Parathyroid adenoma (tissue), 2 donors: Measurements from ENCODE around the gene TNFRSF14.

Experiments
- H2AFZ ChIP-seq: fragments of 300-600 bp; sonication (generic); one replicate; pipeline ENCODE4 v1.7.0; 2017; ENCODE audit warnings: antibody characterized with exemption, mild to moderate bottlenecking
- H3K27ac ChIP-seq: fragments of 300-600 bp; sonication (generic); one replicate; pipeline ENCODE4 v1.7.0; 2017
- H3K27me3 ChIP-seq: fragments of 300-600 bp; sonication (generic); one replicate; pipeline ENCODE4 v1.7.0; 2017; ENCODE audit warnings: low read length; ENCODE audit not compliant: control insufficient read depth, insufficient read depth
- H3K36me3 ChIP-seq: fragments of 300-600 bp; sonication (generic); one replicate; pipeline ENCODE4 v1.7.0; 2017; ENCODE audit warnings: low read length; ENCODE audit not compliant: control insufficient read depth, insufficient read depth
- H3K4me1 ChIP-seq: fragments of 300-600 bp; sonication (generic); one replicate; pipeline ENCODE4 v1.7.0; 2017; ENCODE audit warnings: control low read depth
- H3K4me2 ChIP-seq: fragments of 300-600 bp; sonication (generic); one replicate; pipeline ENCODE4 v1.7.0; 2017; ENCODE audit warnings: low read length
- H3K4me3 ChIP-seq: fragments of 300-600 bp; sonication (generic); one replicate; pipeline ENCODE4 v1.7.0; 2017; ENCODE audit warnings: low read depth, low read length
- H3K79me2 ChIP-seq: fragments of 300-600 bp; sonication (generic); one replicate; pipeline ENCODE4 v1.7.0; 2017; ENCODE audit warnings: control low read depth
- H3K9ac ChIP-seq: fragments of 300-600 bp; sonication (generic); one replicate; pipeline ENCODE4 v1.7.0; 2017; ENCODE audit warnings: mild to moderate bottlenecking
- H3K9me3 ChIP-seq: fragments of 300-600 bp; sonication (generic); one replicate; pipeline ENCODE4 v1.7.0; 2017; ENCODE audit warnings: low read length; ENCODE audit not compliant: control insufficient read depth
- TF ChIP-seq, protein P1 (sequence below): fragments of 300-600 bp; sonication (generic); IDR thresholded peaks from one replicate; pipeline ENCODE4 v1.7.0; 2017; ENCODE audit warnings: antibody characterized with exemption, mild to moderate bottlenecking
- donor health status: primary hyperparathyroidism.

TNFRSF14 gene

DNA sequence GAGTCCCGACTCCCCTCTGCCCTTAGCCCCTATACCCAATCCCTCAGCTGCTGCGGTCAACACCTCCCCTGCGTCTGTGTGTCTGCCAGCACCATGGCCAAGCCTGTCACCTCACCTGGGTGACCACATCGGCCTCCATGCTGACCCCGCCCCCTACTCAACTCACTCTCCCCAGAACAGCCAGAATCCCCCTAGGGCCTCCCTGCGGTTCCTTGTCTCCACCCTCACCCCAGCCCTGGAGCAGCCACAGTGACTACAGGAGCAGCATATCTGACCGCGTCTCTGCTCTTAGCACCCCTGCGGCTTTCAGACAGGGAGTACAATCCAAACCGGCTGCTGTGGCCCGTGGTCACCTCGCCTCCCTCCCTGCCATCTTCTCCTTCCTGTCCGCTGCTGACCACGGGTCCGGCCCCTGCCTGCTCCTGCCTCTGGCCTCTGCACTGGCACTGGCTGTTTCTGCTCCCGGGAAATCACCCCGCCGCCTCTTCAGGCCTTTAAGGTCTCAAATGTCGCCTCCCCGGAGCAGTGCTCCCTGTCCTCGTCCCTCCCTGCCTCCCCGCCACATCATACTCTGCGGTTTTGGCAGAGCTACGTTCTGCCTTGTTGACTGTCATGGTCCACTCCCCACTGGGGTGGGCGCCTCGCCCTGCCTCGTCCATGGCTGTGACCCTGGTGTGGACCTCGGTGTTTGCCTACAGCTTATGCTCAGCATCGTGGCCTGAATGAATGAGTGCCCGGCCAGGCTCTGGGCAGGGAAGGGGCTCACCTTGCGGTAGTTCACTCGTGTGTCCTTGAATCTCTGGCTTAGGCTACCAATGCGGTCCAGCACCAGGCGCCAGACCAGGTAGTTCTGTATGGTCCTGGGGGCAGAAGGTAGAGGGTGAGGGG is 41.5 kb downstream of the TNFRSF14 start:
- Histone ChIP-seq H2AFZ (no peak overlapping the region), H3K27ac (no peak overlapping the region), H3K4me3 (no peak overlapping the region), H3K4me2 (no peak overlapping the region), H3K36me3 (no peaks in the 10 kb centered on the region), H3K4me1 (no peaks in the 10 kb centered on the region), H3K79me2 (no peaks in the 10 kb centered on the region), H3K27me3 (no peaks in the 10 kb centered on the region), H3K9me3 (no peaks in the 10 kb centered on the region), H3K9ac (no peak overlapping the region)
- TF ChIP-seq, protein P1, sequence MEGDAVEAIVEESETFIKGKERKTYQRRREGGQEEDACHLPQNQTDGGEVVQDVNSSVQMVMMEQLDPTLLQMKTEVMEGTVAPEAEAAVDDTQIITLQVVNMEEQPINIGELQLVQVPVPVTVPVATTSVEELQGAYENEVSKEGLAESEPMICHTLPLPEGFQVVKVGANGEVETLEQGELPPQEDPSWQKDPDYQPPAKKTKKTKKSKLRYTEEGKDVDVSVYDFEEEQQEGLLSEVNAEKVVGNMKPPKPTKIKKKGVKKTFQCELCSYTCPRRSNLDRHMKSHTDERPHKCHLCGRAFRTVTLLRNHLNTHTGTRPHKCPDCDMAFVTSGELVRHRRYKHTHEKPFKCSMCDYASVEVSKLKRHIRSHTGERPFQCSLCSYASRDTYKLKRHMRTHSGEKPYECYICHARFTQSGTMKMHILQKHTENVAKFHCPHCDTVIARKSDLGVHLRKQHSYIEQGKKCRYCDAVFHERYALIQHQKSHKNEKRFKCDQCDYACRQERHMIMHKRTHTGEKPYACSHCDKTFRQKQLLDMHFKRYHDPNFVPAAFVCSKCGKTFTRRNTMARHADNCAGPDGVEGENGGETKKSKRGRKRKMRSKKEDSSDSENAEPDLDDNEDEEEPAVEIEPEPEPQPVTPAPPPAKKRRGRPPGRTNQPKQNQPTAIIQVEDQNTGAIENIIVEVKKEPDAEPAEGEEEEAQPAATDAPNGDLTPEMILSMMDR, result no peak

DNA sequence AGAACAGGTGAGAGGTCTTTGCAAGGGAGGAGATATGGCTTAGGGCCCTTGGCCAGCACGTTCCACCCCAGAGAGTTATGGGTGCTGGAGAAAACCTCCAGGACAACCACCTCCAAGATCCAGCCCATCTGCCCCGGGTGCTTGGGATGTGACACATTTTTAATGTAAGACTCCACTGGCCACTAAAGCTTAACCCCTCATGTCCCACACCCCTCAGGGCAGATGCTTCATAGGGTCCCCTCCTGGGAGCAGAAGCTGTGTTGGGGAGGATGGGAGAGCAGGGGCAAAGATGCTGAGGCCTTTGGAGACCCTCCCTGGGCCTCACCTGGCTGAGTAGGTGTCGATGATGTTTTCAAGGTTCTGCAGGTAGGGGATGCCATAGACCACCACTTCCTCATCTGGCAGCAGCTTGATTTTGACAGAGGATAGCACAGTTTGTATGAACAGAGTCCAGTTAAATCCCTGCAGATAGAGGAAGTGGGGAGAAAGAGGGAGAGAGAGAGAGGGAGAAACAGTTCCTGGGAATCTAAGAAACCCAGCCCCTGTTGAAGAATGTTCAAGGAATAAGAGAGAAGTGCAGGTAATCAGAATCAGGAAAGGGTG is 42.3 kb downstream of the TNFRSF14 start:
- H3K27ac ChIP-seq, result no peak overlapping the region
- H3K79me2 ChIP-seq, result no peaks in the 10 kb centered on the region
- TF ChIP-seq, protein P1, result no peak
- no peaks in the 10 kb centered on the region for H3K36me3 ChIP-seq
- no peak overlapping the region for H2AFZ ChIP-seq
- H3K4me3 ChIP-seq, result no peak overlapping the region
- no peak overlapping the region for H3K4me2 ChIP-seq
- no peak overlapping the region for H3K9ac ChIP-seq
- no peaks in the 10 kb centered on the region for H3K27me3 ChIP-seq
- H3K4me1 ChIP-seq, result no peaks in the 10 kb centered on the region
- H3K9me3 ChIP-seq, result no peaks in the 10 kb centered on the region

GRCh38 chr1:2601721-2602303 is 45.6 kb downstream of the TNFRSF14 start:
- no peaks in the 10 kb centered on the region for H3K27me3 ChIP-seq
- H3K9me3 ChIP-seq, result no peaks in the 10 kb centered on the region
- no peak overlapping the region for H3K27ac ChIP-seq
- no peaks in the 10 kb centered on the region for H3K79me2 ChIP-seq
- no peak overlapping the region for H2AFZ ChIP-seq
- no peaks in the 10 kb centered on the region for H3K4me1 ChIP-seq
- H3K4me2 ChIP-seq, result no peak overlapping the region
- no peak overlapping the region for H3K9ac ChIP-seq
- TF ChIP-seq, protein P1, result no peak
- no peaks in the 10 kb centered on the region for H3K36me3 ChIP-seq
- H3K4me3 ChIP-seq, result no peak overlapping the region

DNA sequence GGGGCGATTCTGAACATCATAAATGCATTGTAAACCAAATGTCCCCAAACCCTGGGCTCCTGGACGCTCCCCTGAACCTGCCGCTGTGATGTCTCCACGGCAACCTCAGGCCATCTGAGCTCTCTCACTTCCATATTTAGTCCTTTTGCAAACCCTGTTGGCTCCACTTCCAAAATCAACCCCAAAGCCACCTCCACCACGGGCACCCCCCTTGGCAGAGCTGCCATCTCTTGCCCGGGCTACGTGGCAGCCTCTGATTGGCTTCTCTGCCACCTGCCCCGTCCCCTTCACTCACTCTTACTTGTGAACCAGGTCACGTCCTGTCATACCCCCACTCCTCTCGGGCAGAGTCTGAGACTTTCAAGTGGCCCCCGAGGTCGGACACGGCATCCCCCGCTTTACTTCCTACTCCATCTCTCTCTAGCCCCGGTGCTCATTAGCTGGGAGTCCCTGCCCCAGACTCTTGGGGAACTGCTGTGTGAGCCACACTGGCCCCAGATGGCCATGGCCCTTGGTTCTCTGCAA is 46.2 kb downstream of the TNFRSF14 start:
- no peaks in the 10 kb centered on the region for H3K4me1 ChIP-seq
- no peak overlapping the region for H3K4me3 ChIP-seq
- H3K9ac ChIP-seq, result no peak overlapping the region
- H3K4me2 ChIP-seq, result no peak overlapping the region
- no peaks in the 10 kb centered on the region for H3K36me3 ChIP-seq
- TF ChIP-seq, protein P1, result no peak
- H3K9me3 ChIP-seq, result no peaks in the 10 kb centered on the region
- no peak overlapping the region for H3K27ac ChIP-seq
- H3K27me3 ChIP-seq, result no peaks in the 10 kb centered on the region
- no peak overlapping the region for H2AFZ ChIP-seq
- H3K79me2 ChIP-seq, result no peaks in the 10 kb centered on the region
